Frontal cortex (tissue), 4 donors: ENCODE data around the gene ADAM23. TPM values are rescaled to one million over a fixed set of nuclear protein-coding genes. Genes with fewer than 3 reads are reported as not detected.

Experiments used
- DNase-seq, 2 donors: peaks; one replicate each; pipeline ENCODE4 v3.0.0; 2012; ENCODE audit warnings: low spot score in 2 of 2
- FAIRE-seq: peaks from 2 replicates; lab custom pipeline; 2012; peaks lifted over from hg19 to GRCh38; lab: Jason Lieb, UNC
- total RNA-seq: library from RNA; depleted of rRNA; stranded (reverse); fragments of >200 nt; gene quantifications from one replicate; pipeline ENCODE4 v1.2.3, GENCODE V29; 2014
- donor health status: control.
- donor health status: control.
- donor health status: control.

The ADAM23 gene
- total RNA-seq, 1 donor from 2014 or later = 20.0 TPM

- DNase-seq (no peak), FAIRE-seq (no peak)
Measured at GRCh38 chr2:206619011-206619410, 175.7 kb downstream of the ADAM23 start.

- DNase-seq = no peak
- FAIRE-seq = no peak
Measured at GRCh38 chr2:206626108-206626507, 182.8 kb downstream of the ADAM23 start.

GRCh38 chr2:206627632-206628031 is 184.3 kb downstream of the ADAM23 start:
- DNase-seq = no peak
- FAIRE-seq = no peak

GRCh38 chr2:206631340-206631739 is 188.0 kb downstream of the ADAM23 start:
- no peak for DNase-seq
- FAIRE-seq = no peak

- DNase-seq (no peak), FAIRE-seq (no peak)
Measured at GRCh38 chr2:206635015-206635414, 191.7 kb downstream of the ADAM23 start.

- DNase-seq = no peak
- FAIRE-seq = no peak
Measured at GRCh38 chr2:206639636-206640035, 196.3 kb downstream of the ADAM23 start.

GRCh38 chr2:206641226-206641625 is 197.9 kb downstream of the ADAM23 start:
- DNase-seq (no peak), FAIRE-seq (no peak)

GRCh38 chr2:206642075-206643025 is 199.0 kb downstream of the ADAM23 start, which contains the start of gene FAM237A:
Gene FAM237A (plus strand): TSS chr2:206642487. CDS start chr2:206644237, 1,750 bp downstream.
- peak in 1 of 2 donors; percentile 42 for DNase-seq
- no peak for FAIRE-seq

GRCh38 chr2:206647985-206648384 is 204.7 kb downstream of the ADAM23 start:
- DNase-seq (no peak), FAIRE-seq (no peak)

- no peak for DNase-seq
- FAIRE-seq = no peak
Measured at GRCh38 chr2:206657087-206657486, 213.8 kb downstream of the ADAM23 start.

GRCh38 chr2:206665251-206665650 is 221.9 kb downstream of the ADAM23 start:
- DNase-seq = no peak
- FAIRE-seq = peak; percentile 97

Other genes with a start within 250 kb of the ADAM23 start
- 31.4 TPM for gene ZDBF2, start 168.9 kb upstream of the ADAM23 start, total RNA-seq
- gene FAM237A, start 199.0 kb downstream of the ADAM23 start, total RNA-seq = not detected